GM12875 (cell line): ENCODE measurements around the gene SLC7A10.
A peak's percentile ranks its signal among the peaks of the same experiment; 100 is the strongest.

Experiments
- H3K4me3 ChIP-seq: one replicate; pipeline ENCODE4 v1.5.1; 2011; ENCODE audit warnings: low read depth, low read length, control low read depth
- CTCF ChIP-seq: IDR thresholded peaks from 2 replicates; pipeline ENCODE4 v1.5.1; 2011; ENCODE audit warnings: low read depth, mild to moderate bottlenecking, control low read depth, inconsistent platforms, low read length, moderate library complexity, borderline replicate concordance; ENCODE audit not compliant: insufficient read depth

SLC7A10 gene

DNA sequence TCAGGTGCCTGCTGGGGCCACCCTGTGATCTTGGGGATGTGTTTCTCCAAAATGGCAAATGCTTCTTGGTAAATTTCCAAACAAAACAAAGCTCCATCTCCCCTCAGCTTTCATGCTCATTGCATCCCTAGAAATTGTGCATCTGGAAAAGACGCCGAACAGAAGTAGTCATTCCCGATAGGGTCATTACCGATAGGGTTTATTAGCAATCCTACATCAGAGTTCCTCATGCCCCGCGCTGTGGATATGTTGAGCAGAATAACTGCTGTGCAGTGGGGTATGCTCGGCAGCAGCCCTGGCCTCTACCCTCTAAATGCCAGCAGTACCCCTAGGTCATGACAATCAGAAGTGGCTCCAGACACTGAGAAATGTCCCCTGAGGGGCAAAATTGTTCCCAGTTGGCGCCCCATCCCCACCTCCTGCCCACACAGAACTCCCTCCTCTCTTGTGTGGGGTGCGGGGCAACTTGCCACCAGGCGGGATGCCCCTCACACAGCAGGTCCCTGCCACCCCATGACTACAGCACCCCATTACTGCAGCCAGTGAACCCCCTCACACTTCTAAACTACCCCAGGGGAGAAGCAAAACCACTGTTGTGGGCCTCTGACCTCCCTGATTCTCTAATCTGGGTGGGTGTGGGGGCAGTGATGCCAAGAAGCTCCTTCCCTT is 13.0 kb upstream of the SLC7A10 start:
- no peak for TF ChIP-seq CTCF
- no peak overlapping the region for H3K4me3 ChIP-seq

DNA sequence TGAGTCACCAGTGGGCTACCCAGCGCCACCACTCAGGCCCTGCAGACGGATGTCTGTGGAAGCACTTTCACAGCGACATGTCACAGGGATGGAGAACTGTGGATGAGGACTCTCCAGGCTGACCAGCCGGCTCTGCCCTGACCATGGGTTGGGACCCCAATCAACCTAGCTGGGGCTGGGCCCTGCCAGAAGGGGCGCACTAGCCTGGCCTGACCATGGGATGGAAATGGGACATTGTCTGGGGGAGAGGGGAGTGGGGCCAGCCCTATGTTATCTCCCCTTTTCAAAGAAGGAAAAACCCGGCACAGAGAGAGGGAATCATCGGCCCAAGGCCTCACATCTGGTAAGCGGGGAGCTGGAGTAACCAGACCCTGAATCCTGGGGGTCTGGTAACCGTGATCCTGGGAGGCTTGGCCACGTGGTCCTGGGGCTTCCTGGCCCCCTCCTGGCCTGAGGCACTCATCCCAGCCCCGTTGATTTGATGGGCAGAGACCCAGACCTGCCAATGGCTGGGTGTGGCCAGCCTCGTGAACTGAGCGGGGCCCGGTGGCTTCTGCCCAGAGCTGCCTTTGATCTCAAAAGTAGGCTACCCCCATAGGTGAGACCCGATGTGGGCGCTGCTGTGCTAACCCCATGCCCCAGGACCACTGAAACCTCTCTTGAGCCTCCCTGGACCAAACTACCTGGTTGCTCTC is 11.2 kb upstream of the SLC7A10 start:
- no peak for TF ChIP-seq CTCF
- no peak overlapping the region for H3K4me3 ChIP-seq

GRCh38 chr19:33235996-33236350 is 10.3 kb upstream of the SLC7A10 start:
- TF ChIP-seq CTCF = no peak
- H3K4me3 ChIP-seq = no peak overlapping the region

DNA sequence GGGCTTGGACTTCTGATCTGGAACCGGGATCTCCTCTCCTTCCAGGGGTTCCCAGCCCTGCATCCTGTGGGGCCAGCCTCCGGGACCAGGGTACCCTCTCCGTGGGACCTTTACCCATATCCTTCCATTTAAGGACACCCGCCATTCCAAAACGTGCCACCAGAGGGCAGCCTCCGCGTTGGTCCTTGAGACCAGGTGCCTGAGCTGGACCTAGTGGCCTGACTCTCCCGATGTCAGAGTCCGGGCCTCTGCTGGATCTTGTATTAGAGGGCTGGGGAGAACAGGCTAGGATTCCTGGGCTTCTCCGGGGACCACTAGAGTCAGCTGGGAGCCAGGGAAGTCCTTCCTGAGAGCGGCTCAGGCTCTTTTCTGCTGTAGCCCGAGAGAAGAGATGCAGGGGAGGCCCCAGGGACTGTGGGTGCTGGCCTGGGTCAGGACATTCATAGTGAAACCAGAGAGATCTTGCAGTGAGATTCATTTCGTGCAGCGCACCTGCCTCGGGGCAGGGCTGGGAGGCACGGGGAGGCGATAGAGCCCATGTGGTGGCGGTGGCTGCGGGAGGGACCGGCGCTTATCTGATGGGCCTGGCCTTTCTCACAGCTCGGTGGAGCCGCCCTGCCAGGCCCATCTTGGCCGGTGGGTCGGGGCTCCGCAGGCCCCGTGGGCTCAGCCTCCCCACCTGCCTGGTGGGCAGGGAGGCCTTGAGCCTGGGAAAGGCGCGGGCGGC is 9.8 kb upstream of the SLC7A10 start:
- peak; percentile 84 for TF ChIP-seq CTCF
- peak overlapping the region; percentile 19 for H3K4me3 ChIP-seq

- TF ChIP-seq CTCF = no peak
- no peak overlapping the region for H3K4me3 ChIP-seq
Measured at GRCh38 chr19:33234736-33235135, 9.1 kb upstream of the SLC7A10 start.

DNA sequence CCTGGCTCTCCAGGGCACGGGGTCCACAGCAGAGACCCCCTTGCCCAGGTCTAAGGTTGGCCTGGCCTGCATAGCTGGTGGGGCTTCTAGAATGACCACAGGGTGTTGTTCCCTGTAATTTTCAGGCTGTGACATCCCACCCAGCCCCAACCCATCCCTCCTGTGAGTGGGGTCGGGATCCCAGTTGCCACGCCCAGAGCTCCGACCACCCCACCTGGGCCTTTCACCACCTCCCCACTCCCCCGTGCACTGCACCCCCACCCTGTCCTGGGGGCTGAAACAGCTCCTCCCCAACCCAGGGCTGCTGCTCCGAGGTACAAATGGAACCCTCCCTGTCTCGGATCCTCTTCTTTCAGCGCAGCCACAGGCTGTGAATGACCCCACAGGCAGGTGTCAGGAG is 8.4 kb upstream of the SLC7A10 start:
- TF ChIP-seq CTCF = no peak
- H3K4me3 ChIP-seq = no peak overlapping the region
